Suppressor macrophage treated with lipopolysaccharide for 4 hours (primary cell): Measurements from ENCODE around the gene PKD1L1.
"Not testable (repeated sequence)": the region's sequence is repeated elsewhere in the genome, so short reads cannot be mapped to it uniquely, and the experiment has no call there.

ENCODE experiments used
- DNase-seq: peaks from one replicate; pipeline ENCODE4 v3.0.0-alpha.2; 2020

PKD1L1 gene

GRCh38 chr7:47937065-47937687 lies 11.1 kb downstream of the PKD1L1 start:
- DNase-seq = no peak

- no peak for DNase-seq
Measured at GRCh38 chr7:47936323-47936722, 11.9 kb downstream of the PKD1L1 start.

- DNase-seq = no peak
Measured at GRCh38 chr7:47935336-47935735, 12.9 kb downstream of the PKD1L1 start.

- DNase-seq = no peak
Measured at GRCh38 chr7:47934831-47935230, 13.4 kb downstream of the PKD1L1 start.

- no peak for DNase-seq
Measured at GRCh38 chr7:47933215-47933614, 15.1 kb downstream of the PKD1L1 start.

GRCh38 chr7:47932466-47933037 lies 15.7 kb downstream of the PKD1L1 start:
- DNase-seq = no peak

- peak; percentile 49 for DNase-seq
Measured at GRCh38 chr7:47932016-47932415, 16.2 kb downstream of the PKD1L1 start.

- peak; percentile 27 for DNase-seq
Measured at GRCh38 chr7:47931005-47932004, 17.0 kb downstream of the PKD1L1 start.

- no peak for DNase-seq
Measured at GRCh38 chr7:47924266-47924665, 24.0 kb downstream of the PKD1L1 start.

GRCh38 chr7:47923081-47923875 lies 25.0 kb downstream of the PKD1L1 start:
- DNase-seq = not testable (repeated sequence)

- not testable (repeated sequence) for DNase-seq
Measured at GRCh38 chr7:47916514-47916913, 31.8 kb downstream of the PKD1L1 start.

- DNase-seq = no peak
Measured at GRCh38 chr7:47915616-47915976, 32.7 kb downstream of the PKD1L1 start.

GRCh38 chr7:47914717-47915615 lies 33.3 kb downstream of the PKD1L1 start:
- no peak for DNase-seq

- no peak for DNase-seq
Measured at GRCh38 chr7:47912332-47912731, 35.9 kb downstream of the PKD1L1 start.

GRCh38 chr7:47908720-47909119 lies 39.5 kb downstream of the PKD1L1 start:
- DNase-seq = no peak

GRCh38 chr7:47907981-47908616 lies 40.2 kb downstream of the PKD1L1 start:
- DNase-seq = no peak

- DNase-seq = no peak
Measured at GRCh38 chr7:47906883-47907282, 41.4 kb downstream of the PKD1L1 start.

GRCh38 chr7:47905076-47905920 lies 43.0 kb downstream of the PKD1L1 start:
- DNase-seq = no peak

GRCh38 chr7:47902013-47902412 lies 46.3 kb downstream of the PKD1L1 start:
- no peak for DNase-seq

GRCh38 chr7:47901542-47901941 lies 46.7 kb downstream of the PKD1L1 start:
- DNase-seq = no peak
